ENCODE results near the gene MSI2. TPM values are rescaled to one million over a fixed set of nuclear protein-coding genes. Genes with fewer than 3 reads are reported as not detected.

Gene MSI2
- total RNA-seq, 1 donor from 2014 or later = 67.9 TPM

GRCh38 chr17:57327176-57327970 lies 71.0 kb downstream of the MSI2 start:
- Mint-ChIP-seq H3K36me3 (ENCODE audit: low read depth, unreplicated experiment) (peaks cover 16% of the 10 kb centered on the region), H3K27ac (ENCODE audit: unreplicated experiment) (no peak overlapping the region), H3K4me3 (ENCODE audit: unreplicated experiment) (no peak overlapping the region), H3K9me3 (ENCODE audit: unreplicated experiment) (no peaks in the 10 kb centered on the region), H3K4me1 (ENCODE audit: low read depth, unreplicated experiment) (peaks cover 5% of the 10 kb centered on the region), H3K27me3 (ENCODE audit: low read depth, unreplicated experiment) (no peaks in the 10 kb centered on the region)
- no peak for TF ChIP-seq CTCF (IDR thresholded peaks at IDR 0.05; ENCODE audit: insufficient read depth, low read depth, low read length)
- no peak for TF ChIP-seq EZH2 (IDR thresholded peaks at IDR 0.05; ENCODE audit: insufficient read depth, low read length)
- Histone ChIP-seq H3K4me1 (ENCODE audit: insufficient read depth, low read length) (no peaks in the 10 kb centered on the region), H3K79me2 (ENCODE audit: insufficient read depth, low read length) (peaks cover 14% of the 10 kb centered on the region), H4K20me1 (ENCODE audit: insufficient read depth, low read length) (peaks cover 69% of the 10 kb centered on the region), H3K27me3 (ENCODE audit: insufficient read depth, low read length) (no peaks in the 10 kb centered on the region), H3K4me2 (ENCODE audit: low read length) (no peak overlapping the region), H3K36me3 (ENCODE audit: insufficient read depth, low read length) (no peaks in the 10 kb centered on the region), H3K4me3 (ENCODE audit: insufficient read depth, low read depth, low read length) (no peak overlapping the region), H3K27ac (ENCODE audit: low read depth, low read length) (no peak overlapping the region), H3K9ac (ENCODE audit: low read length) (no peak overlapping the region), H2AFZ (ENCODE audit: low read depth, low read length) (no peak overlapping the region), H3K9me3 (ENCODE audit: insufficient read depth, low read depth, low read length) (no peaks in the 10 kb centered on the region)
- DNase-seq (ENCODE audit: low read depth) (no peak), FAIRE-seq (no peak)

DNA sequence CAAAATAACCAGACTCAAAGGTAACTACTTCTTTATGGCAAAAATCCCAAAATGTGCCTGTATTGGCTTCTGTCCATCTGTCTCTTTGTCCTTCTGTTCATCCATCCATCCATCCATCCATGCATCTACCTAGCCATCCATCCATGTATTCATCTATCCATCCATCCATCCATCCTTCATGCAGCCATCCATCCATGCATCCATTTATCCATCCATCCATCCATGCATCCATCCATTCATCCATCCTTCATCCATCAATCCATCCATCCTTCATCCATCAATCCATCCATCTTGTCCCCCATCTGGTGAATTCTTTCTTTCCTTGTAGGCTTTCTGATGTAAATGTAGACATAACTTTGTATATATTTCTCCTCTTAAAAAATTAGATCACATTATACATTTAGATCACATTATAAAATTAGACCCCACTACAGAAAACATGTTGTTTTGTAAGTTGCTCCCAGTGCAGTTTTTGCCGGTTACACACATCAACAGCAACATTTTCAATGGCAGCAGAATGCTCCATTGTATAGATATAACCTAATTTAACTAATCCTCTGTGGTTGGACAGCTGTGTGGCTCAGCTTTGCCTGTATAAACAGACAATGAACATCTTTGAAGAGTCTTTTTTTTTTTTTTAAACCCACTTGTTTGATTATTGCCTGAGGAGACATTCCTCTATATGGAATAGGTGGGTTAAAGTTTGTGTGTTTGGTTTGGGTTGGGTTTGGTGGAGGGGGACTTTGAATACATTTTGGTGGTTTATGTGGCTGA lies 72.0 kb downstream of the MSI2 start:
- no peak overlapping the region for H3K27ac Mint-ChIP-seq (ENCODE audit: unreplicated experiment)
- no peak overlapping the region for H3K27ac ChIP-seq (ENCODE audit: low read depth, low read length)
- no peaks in the 10 kb centered on the region for H3K27me3 Mint-ChIP-seq (ENCODE audit: low read depth, unreplicated experiment)
- no peaks in the 10 kb centered on the region for H3K36me3 ChIP-seq (ENCODE audit: insufficient read depth, low read length)
- H3K27me3 ChIP-seq (ENCODE audit: insufficient read depth, low read length) = no peaks in the 10 kb centered on the region
- peaks cover 60% of the 10 kb centered on the region for H4K20me1 ChIP-seq (ENCODE audit: insufficient read depth, low read length)
- H3K36me3 Mint-ChIP-seq (ENCODE audit: low read depth, unreplicated experiment) = peaks cover 15% of the 10 kb centered on the region
- no peak overlapping the region for H3K4me2 ChIP-seq (ENCODE audit: low read length)
- no peak overlapping the region for H2AFZ ChIP-seq (ENCODE audit: low read depth, low read length)
- H3K9ac ChIP-seq (ENCODE audit: low read length) = no peak overlapping the region
- peaks cover 14% of the 10 kb centered on the region for H3K79me2 ChIP-seq (ENCODE audit: insufficient read depth, low read length)
- FAIRE-seq = no peak
- no peaks in the 10 kb centered on the region for H3K4me1 ChIP-seq (ENCODE audit: insufficient read depth, low read length)
- no peak overlapping the region for H3K4me3 Mint-ChIP-seq (ENCODE audit: unreplicated experiment)
- no peak overlapping the region for H3K4me3 ChIP-seq (ENCODE audit: insufficient read depth, low read depth, low read length)
- H3K9me3 Mint-ChIP-seq (ENCODE audit: unreplicated experiment) = no peaks in the 10 kb centered on the region
- peaks cover 5% of the 10 kb centered on the region for H3K4me1 Mint-ChIP-seq (ENCODE audit: low read depth, unreplicated experiment)
- no peak for DNase-seq (ENCODE audit: low read depth)
- TF ChIP-seq EZH2 (IDR thresholded peaks at IDR 0.05; ENCODE audit: insufficient read depth, low read length) = no peak
- TF ChIP-seq CTCF (IDR thresholded peaks at IDR 0.05; ENCODE audit: insufficient read depth, low read depth, low read length) = no peak
- no peaks in the 10 kb centered on the region for H3K9me3 ChIP-seq (ENCODE audit: insufficient read depth, low read depth, low read length)
